HFF-Myc (cell line): ENCODE results near the gene PECR.
A peak's percentile ranks its signal among the peaks of the same experiment; 100 is the strongest.
"Not testable (repeated sequence)": the region's sequence is repeated elsewhere in the genome, so short reads cannot be mapped to it uniquely, and the experiment has no call there.

Experiments used
- DNase-seq: peaks from one replicate; pipeline ENCODE4 v3.0.0-alpha.2; 2011; ENCODE audit warnings: low read depth; ENCODE audit errors: extremely low read depth
- H3K4me3 ChIP-seq: replicated peaks from 2 replicates; pipeline ENCODE4 v1.5.1; 2011; ENCODE audit warnings: low read depth, mild to moderate bottlenecking, control low read depth, low read length
- TF ChIP-seq, protein P1 (sequence below): IDR thresholded peaks from 2 replicates; pipeline ENCODE4 v1.5.1; 2012; ENCODE audit warnings: mild to moderate bottlenecking, low read depth, low read length, control low read depth; ENCODE audit errors: missing control alignments

The PECR gene

DNA sequence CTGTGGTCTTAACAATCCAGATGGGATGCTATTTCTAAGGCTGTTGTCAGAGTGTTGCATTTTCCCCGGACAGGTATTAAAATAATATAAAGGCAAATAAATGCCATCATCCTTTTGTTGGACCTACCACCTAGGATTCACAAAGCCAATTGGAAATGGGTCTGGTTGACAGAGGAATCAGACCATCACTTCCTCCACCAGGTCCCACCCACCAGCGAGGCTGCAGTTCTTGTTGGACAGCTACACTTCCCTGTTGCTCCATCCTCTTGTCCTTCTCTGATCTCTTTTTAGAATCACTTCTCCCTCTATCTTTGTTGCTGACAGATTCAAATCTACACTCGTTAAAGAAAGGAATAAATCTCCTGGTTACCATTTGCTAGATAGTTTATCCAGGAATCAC, 1.2 kb upstream of the PECR start:
- no peak for DNase-seq
- TF ChIP-seq, protein P1, sequence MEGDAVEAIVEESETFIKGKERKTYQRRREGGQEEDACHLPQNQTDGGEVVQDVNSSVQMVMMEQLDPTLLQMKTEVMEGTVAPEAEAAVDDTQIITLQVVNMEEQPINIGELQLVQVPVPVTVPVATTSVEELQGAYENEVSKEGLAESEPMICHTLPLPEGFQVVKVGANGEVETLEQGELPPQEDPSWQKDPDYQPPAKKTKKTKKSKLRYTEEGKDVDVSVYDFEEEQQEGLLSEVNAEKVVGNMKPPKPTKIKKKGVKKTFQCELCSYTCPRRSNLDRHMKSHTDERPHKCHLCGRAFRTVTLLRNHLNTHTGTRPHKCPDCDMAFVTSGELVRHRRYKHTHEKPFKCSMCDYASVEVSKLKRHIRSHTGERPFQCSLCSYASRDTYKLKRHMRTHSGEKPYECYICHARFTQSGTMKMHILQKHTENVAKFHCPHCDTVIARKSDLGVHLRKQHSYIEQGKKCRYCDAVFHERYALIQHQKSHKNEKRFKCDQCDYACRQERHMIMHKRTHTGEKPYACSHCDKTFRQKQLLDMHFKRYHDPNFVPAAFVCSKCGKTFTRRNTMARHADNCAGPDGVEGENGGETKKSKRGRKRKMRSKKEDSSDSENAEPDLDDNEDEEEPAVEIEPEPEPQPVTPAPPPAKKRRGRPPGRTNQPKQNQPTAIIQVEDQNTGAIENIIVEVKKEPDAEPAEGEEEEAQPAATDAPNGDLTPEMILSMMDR: no peak
- H3K4me3 ChIP-seq: no peak overlapping the region

DNA sequence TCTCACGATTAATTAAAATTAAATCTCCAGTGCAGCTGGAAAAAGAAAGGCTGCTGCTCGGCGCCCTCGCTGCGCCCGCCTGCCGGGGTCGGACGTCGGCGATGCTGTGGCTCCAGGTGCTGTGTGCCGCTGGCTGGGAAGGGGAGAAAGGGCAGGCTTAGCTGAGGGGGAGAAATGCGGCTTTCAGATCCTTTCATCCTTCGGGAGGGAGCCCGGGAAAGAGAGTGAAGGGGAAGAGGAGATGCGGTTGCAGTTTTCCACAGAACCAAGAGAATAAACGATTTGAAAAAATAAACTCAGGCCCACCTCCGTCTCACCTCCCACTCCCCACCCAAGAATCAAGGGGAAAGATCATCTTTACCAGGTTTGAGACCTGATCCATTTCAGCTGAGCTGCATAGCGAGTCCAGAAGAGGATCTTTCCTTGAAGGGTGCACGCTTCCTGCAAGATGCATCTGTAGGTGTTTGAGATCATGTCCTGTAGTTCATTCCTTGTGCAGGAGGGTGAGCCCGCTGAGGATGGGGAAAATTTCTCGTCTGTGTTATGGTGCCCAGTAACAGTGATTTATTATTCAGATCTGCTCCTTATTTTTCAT, 605 bp upstream of the PECR start:
- TF ChIP-seq, protein P1: no peak
- DNase-seq: no peak
- H3K4me3 ChIP-seq: peak overlapping the region; percentile 67

DNA sequence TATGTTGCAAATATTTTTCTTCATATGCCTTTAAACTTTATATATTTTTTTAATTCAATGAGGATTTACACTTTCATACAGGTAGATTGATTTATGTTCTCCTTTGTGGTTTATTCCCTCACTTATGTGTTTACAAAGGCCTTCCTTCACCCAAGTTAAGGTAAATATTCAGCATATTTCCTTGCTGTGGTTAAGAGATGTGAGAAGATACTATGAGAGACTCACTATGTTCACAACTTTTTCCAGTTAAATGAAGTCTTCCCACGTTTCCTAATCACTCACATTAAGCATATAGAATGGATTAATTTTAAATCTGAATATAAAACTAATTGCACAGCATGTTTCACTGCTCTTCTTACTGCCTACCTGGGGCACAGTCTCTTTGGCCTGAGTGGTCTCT, 597 bp downstream of the PECR start:
- peak overlapping the region; percentile 67 for H3K4me3 ChIP-seq
- TF ChIP-seq, protein P1: no peak
- DNase-seq: no peak

DNA sequence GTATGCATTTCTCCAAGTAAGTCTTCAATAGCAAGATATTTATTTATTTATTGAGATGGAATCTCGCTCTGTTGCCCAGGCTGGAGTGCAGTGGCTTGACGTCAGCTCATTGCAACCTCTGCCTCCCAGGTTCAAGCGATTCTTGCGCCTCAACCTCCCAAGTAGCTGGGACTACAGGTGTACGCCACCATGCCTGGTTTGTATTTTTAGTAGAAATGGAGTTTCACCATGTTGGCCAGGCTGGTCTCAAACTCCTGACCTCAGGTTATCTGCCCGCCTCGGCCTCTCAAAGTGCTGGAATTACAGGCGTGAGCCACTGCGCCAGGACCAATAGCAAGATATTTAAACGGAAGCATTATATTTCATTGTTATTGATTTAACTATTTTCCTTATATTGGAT, 1.6 kb downstream of the PECR start:
- not testable (repeated sequence) for DNase-seq, H3K4me3 ChIP-seq

DNA sequence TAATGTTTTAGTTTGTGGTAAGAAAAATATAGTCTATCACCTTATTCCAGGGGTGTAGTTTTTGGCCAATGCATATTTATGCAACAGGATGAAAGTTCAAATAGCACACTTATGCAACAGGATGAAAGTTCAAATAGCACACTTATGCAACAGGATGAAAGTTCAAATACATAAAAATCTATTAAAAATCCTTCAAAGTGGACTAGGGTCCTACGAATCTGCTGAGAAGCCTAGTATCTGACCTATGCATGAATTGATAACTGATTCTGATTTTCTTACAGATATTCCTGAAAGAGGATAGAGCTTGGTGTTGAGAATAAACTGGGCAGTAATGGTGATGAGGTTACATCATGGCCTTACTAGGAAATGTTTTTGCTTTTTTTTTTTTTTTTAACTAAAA, 2.8 kb downstream of the PECR start:
- no peak overlapping the region for H3K4me3 ChIP-seq
- TF ChIP-seq, protein P1: no peak
- no peak for DNase-seq

DNA sequence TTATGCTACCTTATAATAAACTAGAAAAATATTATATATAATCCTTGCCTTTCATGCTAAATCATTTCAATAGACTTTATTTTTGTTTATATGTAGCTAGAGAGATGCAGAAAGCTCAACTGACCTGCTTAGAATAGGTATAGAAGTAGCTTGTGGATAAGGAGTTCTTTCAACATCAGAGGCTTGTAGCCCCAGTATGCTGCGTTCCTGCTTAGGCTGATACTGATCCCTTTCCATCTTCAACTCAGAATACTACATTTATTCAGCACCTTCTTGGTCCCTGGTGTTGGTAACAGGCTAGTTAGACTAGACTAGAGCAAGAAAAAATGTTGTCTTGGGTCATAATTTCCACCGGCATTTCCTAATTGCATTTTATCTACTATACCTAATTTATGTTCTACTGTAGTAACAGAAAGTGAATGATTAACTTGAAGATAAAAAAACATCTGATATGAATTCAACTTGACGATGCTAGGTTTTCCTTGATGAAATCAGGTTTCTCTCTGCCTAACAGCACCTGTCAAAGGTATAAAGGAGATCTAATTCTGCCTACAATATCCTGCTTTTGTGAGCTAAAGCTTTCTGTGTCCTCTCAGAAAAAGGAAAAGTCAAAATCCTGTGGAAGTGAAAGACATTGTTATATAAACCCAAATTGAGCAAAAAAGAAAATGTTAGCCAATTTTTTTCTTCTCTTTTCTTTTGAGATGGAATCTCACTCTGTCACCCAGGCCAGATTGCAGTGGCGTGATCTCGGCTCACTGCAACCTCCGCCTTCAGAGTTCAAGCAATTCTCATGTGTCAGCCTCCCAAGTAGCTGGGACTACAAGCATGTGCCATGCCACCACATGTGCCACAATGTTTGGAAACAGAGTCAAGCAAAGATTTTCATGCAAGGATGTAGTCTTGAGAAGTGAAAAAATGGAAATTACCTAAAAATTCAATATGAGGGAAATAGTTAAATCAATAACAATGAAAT, 5.8 kb downstream of the PECR start:
- TF ChIP-seq, protein P1: no peak
- no peak for DNase-seq
- no peak overlapping the region for H3K4me3 ChIP-seq

DNA sequence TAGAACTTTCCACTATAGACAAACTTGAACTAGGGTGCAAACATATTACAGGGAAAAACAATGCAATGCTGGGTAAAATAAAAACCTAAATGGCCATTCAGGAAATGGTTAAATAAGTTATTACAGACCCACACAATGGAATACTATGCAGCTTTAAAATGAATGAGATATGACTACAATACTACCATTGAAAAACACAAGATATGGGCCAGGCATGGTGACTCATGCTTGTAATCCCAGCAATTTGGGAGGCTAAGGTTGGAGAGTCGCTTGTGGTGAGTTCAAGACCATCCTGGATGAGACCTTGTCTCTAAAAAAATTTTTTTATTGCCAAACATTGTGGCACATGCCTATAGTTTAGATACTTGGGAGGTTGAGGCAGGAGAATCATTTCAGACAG, 6.8 kb downstream of the PECR start:
- TF ChIP-seq, protein P1: no peak
- no peak overlapping the region for H3K4me3 ChIP-seq
- no peak for DNase-seq
